ENCODE results near the gene SPARCL1. TPM values are rescaled to one million over a fixed set of nuclear protein-coding genes. Genes with fewer than 3 reads are reported as not detected.

Gene SPARCL1
- total and polyA plus RNA-seq, 10 of the 15 experiments (the other 5 are each of a cell fraction or from before 2014, with no cell fraction given), result 0.10 to 1.1 TPM; not detected in 8

GRCh38 chr4:87541521-87541920 is 12.3 kb upstream of the SPARCL1 start:
- ATAC-seq (no peak), FAIRE-seq (no peak), DNase-seq (ENCODE audit: low read depth, low spot score) (no peak)
- H3K9me3 ChIP-seq (replicated peaks; ENCODE audit: control insufficient read depth, insufficient read depth, low read length), result no peaks in the 10 kb centered on the region
- 9% methylated on average over 4 of the region's 4 CpGs for WGBS (ENCODE audit: insufficient coverage, insufficient replicate concordance, low lambda C conversion rate, missing lambda C conversion rate)
- ChIA-PET RAD21 (ENCODE audit: unreplicated experiment) (no interaction called here), POLR2A (no interaction called here), CTCF (interaction anchor here (0.9 kb wide), 1 partner anchor 44 kb away, joined by 3 read pairs; no protein-coding TSS in a partner anchor), SMC1A (ENCODE audit: uncharacterized antibody, unreplicated experiment) (no interaction called here)
- no peaks in the 10 kb centered on the region for H3K4me1 ChIP-seq (ENCODE audit: control insufficient read depth, insufficient read depth, low read length)
- H3K27me3 ChIP-seq (replicated peaks in 1 of 2; ENCODE audit: control insufficient read depth in 2 of 2, insufficient read depth in 2 of 2, low read length in 1 of 2), result no peaks in the 10 kb centered on the region
- no peak overlapping the region for H3K4me3 ChIP-seq
- no TSS peak for BruUV-seq (replicated peaks)
- intact Hi-C loops (cut with micrococcal nuclease; ENCODE audit: unreplicated experiment), result no loop called here
- in situ Hi-C loops (cut with MboI), result no loop called here
- H2AFZ ChIP-seq (ENCODE audit: control insufficient read depth, low read depth, low read length), result no peak overlapping the region
- H4K20me1 ChIP-seq (ENCODE audit: control insufficient read depth, insufficient read depth), result no peaks in the 10 kb centered on the region
- no peaks in the 10 kb centered on the region for H3K36me3 ChIP-seq (ENCODE audit: control insufficient read depth in 2 of 2, insufficient read depth in 2 of 2, low read length in 1 of 2)
- no peaks in the 10 kb centered on the region for H3K79me2 ChIP-seq (ENCODE audit: control insufficient read depth, insufficient read depth, low read length)
- no peak for TF ChIP-seq MAX (IDR thresholded peaks at IDR 0.05; ENCODE audit: low read depth, low read length)
- TF ChIP-seq RFX5 (IDR thresholded peaks at IDR 0.05; ENCODE audit: low read depth, low read length), result no peak
- TF ChIP-seq CEBPZ (IDR thresholded peaks at IDR 0.05; ENCODE audit: low read depth, low read length), result no peak
- no peak for TF ChIP-seq ZNF24 (IDR thresholded peaks at IDR 0.05)
- no peak for TF ChIP-seq CHD2 (IDR thresholded peaks at IDR 0.05; ENCODE audit: borderline replicate concordance, low read depth, low read length)
- TF ChIP-seq PAX5 (IDR thresholded peaks at IDR 0.05; ENCODE audit: borderline replicate concordance, low read depth, low read length), result no peak
- no peak for TF ChIP-seq BCL11A (IDR thresholded peaks at IDR 0.05; ENCODE audit: low read depth, low read length)
- TF ChIP-seq SIX5 (IDR thresholded peaks at IDR 0.05; ENCODE audit: low read depth, low read length, severe bottlenecking), result no peak
- no peak for TF ChIP-seq SREBF2 (IDR thresholded peaks at IDR 0.05; ENCODE audit: low read length)
- no peak overlapping the region for H3K4me2 ChIP-seq (ENCODE audit: control insufficient read depth, insufficient read depth)
- H3K27ac ChIP-seq (ENCODE audit: control insufficient read depth, insufficient read depth), result no peak overlapping the region
- H3K9ac ChIP-seq (ENCODE audit: control insufficient read depth, insufficient read depth, low read length), result no peak overlapping the region

All from GM12878 (cell line).